ENCODE data around the gene BNC1.
"Not testable (repeated sequence)": the region's sequence is repeated elsewhere in the genome, so short reads cannot be mapped to it uniquely, and the experiment has no call there.

Gene BNC1

DNA sequence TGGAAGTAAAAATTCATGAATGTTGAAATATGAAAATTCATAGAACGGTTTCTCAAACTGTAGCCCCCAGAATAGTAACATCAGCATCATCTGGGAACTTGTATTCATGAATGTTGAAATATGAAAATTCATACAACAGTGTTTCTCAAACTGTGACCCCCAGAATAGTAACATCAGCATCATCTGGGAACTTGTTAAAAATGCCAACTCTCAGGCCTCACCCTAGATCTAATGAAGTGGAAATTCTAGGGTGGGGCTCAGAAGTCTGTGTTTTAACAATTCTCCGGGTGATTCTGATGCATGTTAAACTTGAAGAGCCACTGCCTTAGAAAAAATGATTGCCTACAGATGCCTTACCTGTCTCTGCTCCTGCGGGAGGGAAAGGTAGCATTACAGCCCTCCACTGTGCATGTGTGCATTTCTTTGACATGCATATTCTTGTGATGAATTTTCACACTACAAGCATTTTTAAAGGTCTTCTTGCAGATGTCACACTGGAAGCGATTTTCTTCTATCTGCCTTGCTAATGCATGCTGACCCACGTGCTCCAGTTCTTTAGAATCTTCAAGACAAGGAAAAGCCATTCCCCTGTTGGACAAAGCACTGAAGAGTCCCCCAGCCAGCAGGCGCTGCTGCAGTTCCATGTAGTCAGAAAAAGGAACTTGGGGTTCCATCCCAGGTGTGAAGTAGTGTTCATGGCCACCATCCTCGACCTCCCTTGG lies 21.7 kb downstream of the BNC1 start:
- no peak overlapping the region for H3K4me3 ChIP-seq (ENCODE audit: low read depth, low read length)
- TF ChIP-seq, protein P1, sequence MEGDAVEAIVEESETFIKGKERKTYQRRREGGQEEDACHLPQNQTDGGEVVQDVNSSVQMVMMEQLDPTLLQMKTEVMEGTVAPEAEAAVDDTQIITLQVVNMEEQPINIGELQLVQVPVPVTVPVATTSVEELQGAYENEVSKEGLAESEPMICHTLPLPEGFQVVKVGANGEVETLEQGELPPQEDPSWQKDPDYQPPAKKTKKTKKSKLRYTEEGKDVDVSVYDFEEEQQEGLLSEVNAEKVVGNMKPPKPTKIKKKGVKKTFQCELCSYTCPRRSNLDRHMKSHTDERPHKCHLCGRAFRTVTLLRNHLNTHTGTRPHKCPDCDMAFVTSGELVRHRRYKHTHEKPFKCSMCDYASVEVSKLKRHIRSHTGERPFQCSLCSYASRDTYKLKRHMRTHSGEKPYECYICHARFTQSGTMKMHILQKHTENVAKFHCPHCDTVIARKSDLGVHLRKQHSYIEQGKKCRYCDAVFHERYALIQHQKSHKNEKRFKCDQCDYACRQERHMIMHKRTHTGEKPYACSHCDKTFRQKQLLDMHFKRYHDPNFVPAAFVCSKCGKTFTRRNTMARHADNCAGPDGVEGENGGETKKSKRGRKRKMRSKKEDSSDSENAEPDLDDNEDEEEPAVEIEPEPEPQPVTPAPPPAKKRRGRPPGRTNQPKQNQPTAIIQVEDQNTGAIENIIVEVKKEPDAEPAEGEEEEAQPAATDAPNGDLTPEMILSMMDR (IDR thresholded peaks at IDR 0.05; ENCODE audit: low read depth, low read length, missing control alignments) = no peak
- DNase-seq (ENCODE audit: low read depth) = no peak

DNA sequence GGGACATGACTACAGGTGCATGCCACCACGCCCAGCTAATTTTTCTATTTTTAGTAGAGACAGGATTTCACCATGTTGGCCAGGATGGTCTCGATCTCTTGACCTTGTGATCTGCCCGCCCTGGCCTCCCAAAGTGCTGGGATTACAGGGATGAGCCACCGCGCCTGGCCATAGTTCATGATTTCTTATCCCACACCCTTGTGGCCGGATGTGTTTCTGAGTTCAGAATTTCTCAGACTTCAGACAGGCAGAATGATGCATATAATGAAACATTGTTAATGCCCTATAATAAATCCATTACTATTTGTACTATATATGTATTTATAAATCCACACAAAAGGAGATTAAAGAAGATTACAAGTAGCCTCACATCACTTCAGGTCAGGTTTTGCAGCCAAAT lies 22.3 kb downstream of the BNC1 start:
- DNase-seq (ENCODE audit: low read depth); H3K4me3 ChIP-seq (ENCODE audit: low read depth, low read length): not testable (repeated sequence)

DNA sequence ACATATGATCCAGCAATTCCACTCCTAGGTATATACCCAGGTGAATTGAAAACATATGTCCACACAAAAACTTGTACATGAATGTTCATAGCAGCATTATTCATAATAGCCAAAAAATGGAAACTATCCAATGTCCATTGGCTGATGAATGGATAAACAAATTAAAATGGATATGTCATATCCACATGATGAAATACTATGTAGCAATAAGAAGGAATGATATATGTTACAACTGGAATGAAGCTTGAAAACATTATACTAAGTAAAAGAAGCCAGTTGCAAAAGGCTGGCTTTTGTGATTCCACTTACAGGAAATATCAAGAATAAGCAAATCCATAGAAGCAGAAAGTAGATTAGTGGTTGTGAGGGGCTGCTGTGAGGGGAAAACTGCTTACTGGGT lies 33.7 kb downstream of the BNC1 start:
- TF ChIP-seq, protein P1 (IDR thresholded peaks at IDR 0.05; ENCODE audit: low read depth, low read length, missing control alignments) = no peak
- H3K4me3 ChIP-seq (ENCODE audit: low read depth, low read length) = no peak overlapping the region
- no peak for DNase-seq (ENCODE audit: low read depth)

DNA sequence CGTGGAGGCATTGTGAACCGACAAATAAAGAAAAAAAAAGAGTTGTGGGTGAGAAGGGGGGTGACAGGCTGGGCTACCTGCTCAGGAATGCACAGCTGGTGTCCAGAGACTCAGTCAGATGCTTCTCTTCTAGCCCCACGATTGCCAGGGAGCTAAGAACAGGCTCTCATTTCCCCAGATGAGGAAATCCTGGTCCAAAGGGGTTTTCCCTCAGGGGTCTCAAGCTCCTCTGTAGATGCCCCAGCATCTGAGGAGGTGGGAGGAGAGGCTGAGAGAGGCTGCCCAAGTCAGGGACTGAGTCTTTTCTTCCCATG lies 35.5 kb downstream of the BNC1 start:
- H3K4me3 ChIP-seq (ENCODE audit: low read depth, low read length) = no peak overlapping the region
- TF ChIP-seq, protein P1 (IDR thresholded peaks at IDR 0.05; ENCODE audit: low read depth, low read length, missing control alignments) = no peak
- no peak for DNase-seq (ENCODE audit: low read depth)

DNA sequence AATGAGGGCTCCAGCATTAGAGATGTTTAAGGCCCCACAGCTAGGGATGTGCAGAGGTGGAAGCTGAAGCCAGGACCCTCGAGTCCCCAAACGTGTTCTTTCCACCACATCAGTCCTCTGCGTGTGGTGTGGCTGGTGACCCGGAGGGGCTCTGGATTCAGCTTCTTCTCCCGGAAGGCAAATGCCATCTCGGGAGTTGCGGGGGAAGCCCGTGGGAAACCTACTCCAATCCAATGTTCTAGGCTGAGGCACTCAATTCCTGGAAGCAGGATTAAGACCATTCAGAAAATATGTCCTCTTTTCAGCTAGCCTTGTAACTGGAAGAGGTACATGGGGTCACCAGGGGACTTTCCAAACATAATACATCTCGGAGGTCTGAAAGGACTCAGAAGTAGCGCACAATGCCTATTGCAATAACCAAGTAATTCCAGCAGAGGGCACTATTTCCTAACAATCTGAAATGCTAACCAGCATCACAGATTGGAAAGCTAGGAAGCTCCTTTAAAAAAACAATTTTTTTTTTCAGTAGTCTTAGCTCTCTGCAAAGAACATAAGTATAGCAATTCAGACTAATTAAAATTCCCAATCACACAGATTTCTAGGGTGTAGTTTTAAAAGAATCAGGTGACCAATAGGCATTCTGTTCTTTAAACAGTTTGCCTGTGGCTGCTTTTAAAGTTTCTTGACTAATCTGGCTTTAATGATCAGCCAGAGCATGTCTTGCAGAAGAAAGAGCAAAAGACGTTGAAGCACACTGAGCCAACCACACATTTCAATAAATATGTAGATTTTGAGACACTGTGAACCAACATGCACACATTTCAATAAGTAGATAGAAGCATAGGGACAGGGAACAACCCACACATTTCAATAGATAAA lies 36.1 kb downstream of the BNC1 start:
- no peak overlapping the region for H3K4me3 ChIP-seq (ENCODE audit: low read depth, low read length)
- DNase-seq (ENCODE audit: low read depth) = peak; percentile 29
- TF ChIP-seq, protein P1 (IDR thresholded peaks at IDR 0.05; ENCODE audit: low read depth, low read length, missing control alignments) = peak; percentile 78

DNA sequence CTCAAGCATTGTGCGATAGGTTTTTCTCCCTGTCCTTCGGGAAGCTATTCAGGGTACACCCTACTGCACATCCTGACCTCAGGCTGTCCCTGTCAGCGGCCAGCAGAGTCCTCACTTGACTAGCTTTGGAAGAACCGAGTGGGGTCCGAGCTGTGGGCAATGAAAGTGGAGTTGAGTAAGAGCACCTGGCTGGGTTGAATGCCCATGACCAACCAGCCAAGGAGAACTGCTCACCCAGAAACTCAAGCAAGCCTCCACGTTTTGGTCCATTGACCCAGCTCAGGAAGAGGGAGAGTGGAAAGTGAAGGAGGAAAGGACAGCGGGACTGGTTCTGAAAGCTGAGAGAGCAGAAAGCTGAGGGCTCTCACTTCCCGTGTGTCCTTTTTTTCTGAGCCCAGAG lies 40.8 kb downstream of the BNC1 start:
- DNase-seq (ENCODE audit: low read depth) = no peak
- TF ChIP-seq, protein P1 (IDR thresholded peaks at IDR 0.05; ENCODE audit: low read depth, low read length, missing control alignments) = no peak
- H3K4me3 ChIP-seq (ENCODE audit: low read depth, low read length) = no peak overlapping the region

DNA sequence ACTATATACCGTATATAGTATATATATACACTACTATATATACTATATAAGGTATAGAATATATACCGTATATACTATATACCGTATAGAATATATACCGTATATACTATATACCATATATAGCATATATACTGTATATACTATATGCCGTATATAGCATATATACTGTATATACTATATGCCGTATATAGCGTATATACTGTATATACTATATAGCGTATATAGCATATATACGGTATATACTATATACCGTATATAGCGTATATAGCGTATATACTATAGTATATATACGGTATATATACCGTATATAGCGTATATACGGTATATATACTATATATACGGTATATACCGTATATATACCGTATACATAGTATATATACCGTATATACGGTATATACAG lies 54.2 kb downstream of the BNC1 start:
- H3K4me3 ChIP-seq (ENCODE audit: low read depth, low read length) = no peak overlapping the region
- no peak for DNase-seq (ENCODE audit: low read depth)
- TF ChIP-seq, protein P1 (IDR thresholded peaks at IDR 0.05; ENCODE audit: low read depth, low read length, missing control alignments) = no peak
